ENCODE measurements around the gene TRIM59.

The TRIM59 gene

GRCh38 chr3:160412477-160412876 lies 37.1 kb downstream of the TRIM59 start:
- Histone ChIP-seq H3K9me3 (ENCODE audit: control insufficient read depth, low read length) (no peaks in the 10 kb centered on the region), H3K4me1 (ENCODE audit: control insufficient read depth, insufficient read depth, low read length, poor library complexity, severe bottlenecking) (no peaks in the 10 kb centered on the region), H3K27ac (ENCODE audit: insufficient read depth, low read length, poor library complexity, severe bottlenecking) (no peak overlapping the region), H3K27me3 (replicated peaks; ENCODE audit: control insufficient read depth, insufficient read depth, low read length, poor library complexity, severe bottlenecking) (no peaks in the 10 kb centered on the region), H3K36me3 (ENCODE audit: control insufficient read depth, insufficient read depth, low read length) (peaks cover 10% of the 10 kb centered on the region), H3K4me3 (ENCODE audit: insufficient read depth, low read depth, low read length, poor library complexity, severe bottlenecking) (no peak overlapping the region)
- no peak for DNase-seq

GRCh38 chr3:160409812-160410610 lies 39.6 kb downstream of the TRIM59 start:
- no peak for DNase-seq
- Histone ChIP-seq H3K9me3 (ENCODE audit: control insufficient read depth, low read length) (no peaks in the 10 kb centered on the region), H3K36me3 (ENCODE audit: control insufficient read depth, insufficient read depth, low read length) (peaks cover 5% of the 10 kb centered on the region), H3K27ac (ENCODE audit: insufficient read depth, low read length, poor library complexity, severe bottlenecking) (no peak overlapping the region), H3K4me1 (ENCODE audit: control insufficient read depth, insufficient read depth, low read length, poor library complexity, severe bottlenecking) (peaks cover 2% of the 10 kb centered on the region), H3K27me3 (replicated peaks; ENCODE audit: control insufficient read depth, insufficient read depth, low read length, poor library complexity, severe bottlenecking) (no peaks in the 10 kb centered on the region), H3K4me3 (ENCODE audit: insufficient read depth, low read depth, low read length, poor library complexity, severe bottlenecking) (no peak overlapping the region)

- no peak for DNase-seq
- H3K27ac ChIP-seq (ENCODE audit: insufficient read depth, low read length, poor library complexity, severe bottlenecking) = no peak overlapping the region
- no peak overlapping the region for H3K4me3 ChIP-seq (ENCODE audit: insufficient read depth, low read depth, low read length, poor library complexity, severe bottlenecking)
- no peaks in the 10 kb centered on the region for H3K36me3 ChIP-seq (ENCODE audit: control insufficient read depth, insufficient read depth, low read length)
- no peaks in the 10 kb centered on the region for H3K9me3 ChIP-seq (ENCODE audit: control insufficient read depth, low read length)
- peaks cover 7% of the 10 kb centered on the region for H3K4me1 ChIP-seq (ENCODE audit: control insufficient read depth, insufficient read depth, low read length, poor library complexity, severe bottlenecking)
- H3K27me3 ChIP-seq (replicated peaks; ENCODE audit: control insufficient read depth, insufficient read depth, low read length, poor library complexity, severe bottlenecking) = peaks cover 4% of the 10 kb centered on the region
Measured at GRCh38 chr3:160403796-160404470, 45.7 kb downstream of the TRIM59 start.

GRCh38 chr3:160403028-160403545 lies 46.5 kb downstream of the TRIM59 start:
- Histone ChIP-seq H3K27me3 (replicated peaks; ENCODE audit: control insufficient read depth, insufficient read depth, low read length, poor library complexity, severe bottlenecking) (peaks cover 4% of the 10 kb centered on the region), H3K4me3 (ENCODE audit: insufficient read depth, low read depth, low read length, poor library complexity, severe bottlenecking) (peak overlapping the region; percentile 25), H3K27ac (ENCODE audit: insufficient read depth, low read length, poor library complexity, severe bottlenecking) (no peak overlapping the region), H3K36me3 (ENCODE audit: control insufficient read depth, insufficient read depth, low read length) (no peaks in the 10 kb centered on the region), H3K4me1 (ENCODE audit: control insufficient read depth, insufficient read depth, low read length, poor library complexity, severe bottlenecking) (peaks cover 14% of the 10 kb centered on the region), H3K9me3 (ENCODE audit: control insufficient read depth, low read length) (no peaks in the 10 kb centered on the region)
- no peak for DNase-seq

- H3K27me3 ChIP-seq (replicated peaks; ENCODE audit: control insufficient read depth, insufficient read depth, low read length, poor library complexity, severe bottlenecking) = peaks cover 4% of the 10 kb centered on the region
- no peaks in the 10 kb centered on the region for H3K9me3 ChIP-seq (ENCODE audit: control insufficient read depth, low read length)
- H3K4me1 ChIP-seq (ENCODE audit: control insufficient read depth, insufficient read depth, low read length, poor library complexity, severe bottlenecking) = peaks cover 14% of the 10 kb centered on the region
- peak overlapping the region; percentile 25 for H3K4me3 ChIP-seq (ENCODE audit: insufficient read depth, low read depth, low read length, poor library complexity, severe bottlenecking)
- H3K27ac ChIP-seq (ENCODE audit: insufficient read depth, low read length, poor library complexity, severe bottlenecking) = no peak overlapping the region
- no peaks in the 10 kb centered on the region for H3K36me3 ChIP-seq (ENCODE audit: control insufficient read depth, insufficient read depth, low read length)
- DNase-seq = no peak
Measured at GRCh38 chr3:160402221-160403027, 47.2 kb downstream of the TRIM59 start.

- Histone ChIP-seq H3K4me1 (ENCODE audit: control insufficient read depth, insufficient read depth, low read length, poor library complexity, severe bottlenecking) (peaks cover 14% of the 10 kb centered on the region), H3K27me3 (replicated peaks; ENCODE audit: control insufficient read depth, insufficient read depth, low read length, poor library complexity, severe bottlenecking) (peaks cover 4% of the 10 kb centered on the region), H3K4me3 (ENCODE audit: insufficient read depth, low read depth, low read length, poor library complexity, severe bottlenecking) (peak overlapping the region; percentile 93), H3K36me3 (ENCODE audit: control insufficient read depth, insufficient read depth, low read length) (no peaks in the 10 kb centered on the region), H3K27ac (ENCODE audit: insufficient read depth, low read length, poor library complexity, severe bottlenecking) (peak overlapping the region; percentile 39), H3K9me3 (ENCODE audit: control insufficient read depth, low read length) (no peaks in the 10 kb centered on the region)
- no peak for DNase-seq
Measured at GRCh38 chr3:160401291-160402095, 48.1 kb downstream of the TRIM59 start.

GRCh38 chr3:160400702-160401150 lies 48.9 kb downstream of the TRIM59 start:
- DNase-seq = peak in 1 of 3 donors; percentile 3
- peak overlapping the region; percentile 93 for H3K4me3 ChIP-seq (ENCODE audit: insufficient read depth, low read depth, low read length, poor library complexity, severe bottlenecking)
- H3K4me1 ChIP-seq (ENCODE audit: control insufficient read depth, insufficient read depth, low read length, poor library complexity, severe bottlenecking) = peaks cover 14% of the 10 kb centered on the region
- H3K27me3 ChIP-seq (replicated peaks; ENCODE audit: control insufficient read depth, insufficient read depth, low read length, poor library complexity, severe bottlenecking) = peaks cover 4% of the 10 kb centered on the region
- H3K9me3 ChIP-seq (ENCODE audit: control insufficient read depth, low read length) = no peaks in the 10 kb centered on the region
- no peaks in the 10 kb centered on the region for H3K36me3 ChIP-seq (ENCODE audit: control insufficient read depth, insufficient read depth, low read length)
- H3K27ac ChIP-seq (ENCODE audit: insufficient read depth, low read length, poor library complexity, severe bottlenecking) = peak overlapping the region; percentile 91

GRCh38 chr3:160400030-160400701 lies 49.4 kb downstream of the TRIM59 start:
- peak; percentile 2 to 22 (median 13) for DNase-seq
- H3K4me1 ChIP-seq (ENCODE audit: control insufficient read depth, insufficient read depth, low read length, poor library complexity, severe bottlenecking) = peaks cover 12% of the 10 kb centered on the region
- peak overlapping the region; percentile 91 for H3K27ac ChIP-seq (ENCODE audit: insufficient read depth, low read length, poor library complexity, severe bottlenecking)

More at GRCh38 chr3:160400030-160400701, 49.4 kb downstream of the TRIM59 start:
- Histone ChIP-seq H3K36me3 (ENCODE audit: control insufficient read depth, insufficient read depth, low read length) (no peaks in the 10 kb centered on the region), H3K4me3 (ENCODE audit: insufficient read depth, low read depth, low read length, poor library complexity, severe bottlenecking) (peak overlapping the region; percentile 93), H3K27me3 (replicated peaks; ENCODE audit: control insufficient read depth, insufficient read depth, low read length, poor library complexity, severe bottlenecking) (peaks cover 4% of the 10 kb centered on the region), H3K9me3 (ENCODE audit: control insufficient read depth, low read length) (no peaks in the 10 kb centered on the region)

Measured in effector memory CD4-positive, alpha-beta T cell (primary cell).